Caco-2 (cell line): ENCODE data around the gene CCDC28A. TPM values are rescaled to one million over a fixed set of nuclear protein-coding genes. Genes with fewer than 3 reads are reported as not detected.
"Not testable (repeated sequence)": the region's sequence is repeated elsewhere in the genome, so short reads cannot be mapped to it uniquely, and the experiment has no call there.

Experiments
- BruUV-seq: library from RNA; stranded (reverse); fragments of 400-500 nt; replicated peaks from 2 replicates; lab custom pipeline; 2021; lab: Mats Ljungman, UMichigan
- CTCF ChIA-PET: fragments of 300-600 bp; sonication (Branson Sonifier 250); formaldehyde crosslinking; loops from one replicate; lab custom pipeline; 2022; ENCODE audit warnings: antibody characterized with exemption; lab: Charles Lee
- POLR2A ChIA-PET: fragments of 300-600 bp; sonication (Branson Sonifier 250); formaldehyde crosslinking; loops from one replicate; lab custom pipeline; 2022; ENCODE audit warnings: antibody characterized with exemption; lab: Charles Lee
- DNase-seq, 2 experiments: peaks; one replicate each; pipeline versions ENCODE4 v3.0.0 to v3.0.0-alpha.2; 2020 to 2022
- H3K27me3 ChIP-seq: replicated peaks from 2 replicates; pipeline ENCODE4 v1.6.0; 2011; ENCODE audit warnings: low read length; ENCODE audit not compliant: control insufficient read depth, insufficient read depth
- H3K36me3 ChIP-seq: 2 replicates; pipeline ENCODE4 v1.5.1; 2011; ENCODE audit warnings: low read length; ENCODE audit not compliant: control insufficient read depth, insufficient read depth
- H3K4me1 ChIP-seq: fragments of 250-450 bp; sonication (Bioruptor Pico); 2 replicates; pipeline ENCODE4 v1.5.1; 2020; ENCODE audit warnings: mild to moderate bottlenecking
- H3K4me3 ChIP-seq: 2 replicates; pipeline ENCODE4 v1.5.1; 2011; ENCODE audit warnings: low read depth, mild to moderate bottlenecking, control low read depth, low read length
- H3K9me3 ChIP-seq: fragments of 250-450 bp; sonication (Bioruptor Pico); 2 replicates; pipeline ENCODE4 v1.5.1; 2020; ENCODE audit warnings: mild to moderate bottlenecking, moderate library complexity
- H3K27ac Mint-ChIP-seq: one replicate; pipeline ENCODE4 v1.8.0; 2022; ENCODE audit warnings: mixed read lengths; ENCODE audit not compliant: unreplicated experiment
- H3K27me3 Mint-ChIP-seq: one replicate; pipeline ENCODE4 v1.8.0; 2022; ENCODE audit warnings: mixed read lengths; ENCODE audit not compliant: insufficient read depth, unreplicated experiment
- H3K36me3 Mint-ChIP-seq: one replicate; pipeline ENCODE4 v1.8.0; 2022; ENCODE audit warnings: mild to moderate bottlenecking, mixed read lengths; ENCODE audit not compliant: insufficient read depth, unreplicated experiment
- H3K4me1 Mint-ChIP-seq: one replicate; pipeline ENCODE4 v1.8.0; 2022; ENCODE audit warnings: low read depth, mixed read lengths; ENCODE audit not compliant: unreplicated experiment
- H3K4me3 Mint-ChIP-seq: one replicate; pipeline ENCODE4 v1.8.0; 2022; ENCODE audit warnings: mild to moderate bottlenecking, moderate library complexity, mixed read lengths; ENCODE audit not compliant: unreplicated experiment
- H3K9me3 Mint-ChIP-seq: one replicate; pipeline ENCODE4 v1.8.0; 2022; ENCODE audit warnings: mixed read lengths; ENCODE audit not compliant: unreplicated experiment
- CTCF ChIP-seq, 2 experiments: fragments of 200-600 bp in 1 of 2; IDR thresholded peaks; 1 replicate in 1 of 2; 2 replicates in 1 of 2; pipeline versions ENCODE4 v1.5.1 to v1.8.0; 2011 to 2022; ENCODE audit warnings: antibody characterized with exemption in 1 of 2, control low read depth in 1 of 2, inconsistent platforms in 1 of 2, low read depth in 1 of 2, low read length in 1 of 2, mild to moderate bottlenecking in 1 of 2, moderate library complexity in 1 of 2; ENCODE audit not compliant: insufficient read depth in 1 of 2, severe bottlenecking in 1 of 2, unreplicated experiment in 1 of 2
- intact Hi-C: fragments of 100-400 bp; cut with micrococcal nuclease; formaldehyde crosslinking; loops from one replicate; pipeline ENCODE4 v1.10.0; 2022; ENCODE audit not compliant: unreplicated experiment
- total RNA-seq: library from RNA; stranded (reverse); gene quantifications from 2 replicates; pipeline ENCODE4 v1.2.3, GENCODE V29; 2022

CCDC28A gene
- total RNA-seq, 1 experiment from 2014 or later = 10.8 TPM

- intact Hi-C loops = no loop called here
- H3K4me1 ChIP-seq = peaks cover 23% of the 10 kb centered on the region
- no peak overlapping the region for H3K4me3 ChIP-seq
- H3K4me3 Mint-ChIP-seq = no peak overlapping the region
- ChIA-PET CTCF (no interaction called here), POLR2A (no interaction called here)
- no peak for TF ChIP-seq CTCF (IDR thresholded peaks at IDR 0.05; ENCODE audit: insufficient read depth in 1 of 2, low read depth in 1 of 2, low read length in 1 of 2, severe bottlenecking in 1 of 2, unreplicated experiment in 1 of 2)
- BruUV-seq = no TSS peak
- no peaks in the 10 kb centered on the region for H3K9me3 Mint-ChIP-seq
- H3K27ac Mint-ChIP-seq = no peak overlapping the region
- no peak for DNase-seq
- peaks cover 13% of the 10 kb centered on the region for H3K4me1 Mint-ChIP-seq
- H3K27me3 ChIP-seq = no peaks in the 10 kb centered on the region
- no peaks in the 10 kb centered on the region for H3K36me3 ChIP-seq
- no peaks in the 10 kb centered on the region for H3K27me3 Mint-ChIP-seq
- H3K9me3 ChIP-seq = no peaks in the 10 kb centered on the region
- no peaks in the 10 kb centered on the region for H3K36me3 Mint-ChIP-seq
Measured at GRCh38 chr6:138728662-138729061, 44.9 kb upstream of the CCDC28A start.

- H3K9me3 Mint-ChIP-seq, H3K27ac Mint-ChIP-seq, DNase-seq, H3K4me1 Mint-ChIP-seq, CTCF ChIA-PET, H3K36me3 ChIP-seq, H3K4me3 ChIP-seq, H3K9me3 ChIP-seq, H3K36me3 Mint-ChIP-seq, H3K27me3 ChIP-seq, intact Hi-C loops, H3K4me3 Mint-ChIP-seq, H3K27me3 Mint-ChIP-seq, BruUV-seq: not testable (repeated sequence)
- POLR2A ChIA-PET = interaction anchor here (0.6 kb wide), 1 partner anchor 130 kb away, joined by 3 read pairs; no protein-coding TSS in a partner anchor
- peaks cover 11% of the 10 kb centered on the region; the same call in 1 of the 2 replicates for H3K4me1 ChIP-seq
Measured at GRCh38 chr6:138730037-138730436, 43.5 kb upstream of the CCDC28A start.

- intact Hi-C loops = no loop called here
- no peak overlapping the region for H3K27ac Mint-ChIP-seq
- POLR2A ChIA-PET = no interaction called here
Measured at GRCh38 chr6:138734585-138734984, 39.0 kb upstream of the CCDC28A start.

More at GRCh38 chr6:138734585-138734984, 39.0 kb upstream of the CCDC28A start:
- Histone ChIP-seq H3K36me3 (no peaks in the 10 kb centered on the region), H3K27me3 (no peaks in the 10 kb centered on the region), H3K9me3 (no peaks in the 10 kb centered on the region), H3K4me1 (no peaks in the 10 kb centered on the region), H3K4me3 (no peak overlapping the region)
- H3K9me3 Mint-ChIP-seq = peaks cover 9% of the 10 kb centered on the region
- H3K4me3 Mint-ChIP-seq = no peak overlapping the region
- DNase-seq = no peak
- no peaks in the 10 kb centered on the region for H3K4me1 Mint-ChIP-seq
- TF ChIP-seq CTCF (IDR thresholded peaks at IDR 0.05; ENCODE audit: insufficient read depth in 1 of 2, low read depth in 1 of 2, low read length in 1 of 2, severe bottlenecking in 1 of 2, unreplicated experiment in 1 of 2) = no peak
- BruUV-seq = no TSS peak
- no peaks in the 10 kb centered on the region for H3K27me3 Mint-ChIP-seq
- H3K36me3 Mint-ChIP-seq = no peaks in the 10 kb centered on the region
- CTCF ChIA-PET = no interaction called here
